ENCODE data around the gene WNT8B. TPM values are rescaled to one million over a fixed set of nuclear protein-coding genes. Genes with fewer than 3 reads are reported as not detected.

Gene WNT8B
- total and polyA plus RNA-seq, 2 donors from 2014 or later: 0.60 TPM; not detected in 1

- no peak for DNase-seq
- Histone ChIP-seq H3K36me3 (ENCODE audit: control insufficient read depth in 2 of 3, insufficient read depth in 3 of 3, low read length in 3 of 3) (peaks cover 0 to 12% (median 10%) of the 10 kb centered on the region in 3 donors), H3K27me3 (ENCODE audit: control insufficient read depth, insufficient read depth, low read length) (no peaks in the 10 kb centered on the region), H3K27ac (ENCODE audit: low read depth in 2 of 2, low read length in 2 of 2) (no peak overlapping the region), H3K9me3 (ENCODE audit: control insufficient read depth in 2 of 3, insufficient read depth in 1 of 3, low read length in 3 of 3) (no peaks in the 10 kb centered on the region), H3K4me3 (ENCODE audit: low read length in 3 of 3) (no peak overlapping the region), H3K4me1 (ENCODE audit: control insufficient read depth in 2 of 3, insufficient read depth in 2 of 3, low read depth in 1 of 3, low read length in 3 of 3) (no peaks in the 10 kb centered on the region), H3K9ac (ENCODE audit: low read length in 3 of 3) (no peak overlapping the region)
- intact Hi-C loops (cut with DNase I): no loop called here
- TF ChIP-seq, protein P1, sequence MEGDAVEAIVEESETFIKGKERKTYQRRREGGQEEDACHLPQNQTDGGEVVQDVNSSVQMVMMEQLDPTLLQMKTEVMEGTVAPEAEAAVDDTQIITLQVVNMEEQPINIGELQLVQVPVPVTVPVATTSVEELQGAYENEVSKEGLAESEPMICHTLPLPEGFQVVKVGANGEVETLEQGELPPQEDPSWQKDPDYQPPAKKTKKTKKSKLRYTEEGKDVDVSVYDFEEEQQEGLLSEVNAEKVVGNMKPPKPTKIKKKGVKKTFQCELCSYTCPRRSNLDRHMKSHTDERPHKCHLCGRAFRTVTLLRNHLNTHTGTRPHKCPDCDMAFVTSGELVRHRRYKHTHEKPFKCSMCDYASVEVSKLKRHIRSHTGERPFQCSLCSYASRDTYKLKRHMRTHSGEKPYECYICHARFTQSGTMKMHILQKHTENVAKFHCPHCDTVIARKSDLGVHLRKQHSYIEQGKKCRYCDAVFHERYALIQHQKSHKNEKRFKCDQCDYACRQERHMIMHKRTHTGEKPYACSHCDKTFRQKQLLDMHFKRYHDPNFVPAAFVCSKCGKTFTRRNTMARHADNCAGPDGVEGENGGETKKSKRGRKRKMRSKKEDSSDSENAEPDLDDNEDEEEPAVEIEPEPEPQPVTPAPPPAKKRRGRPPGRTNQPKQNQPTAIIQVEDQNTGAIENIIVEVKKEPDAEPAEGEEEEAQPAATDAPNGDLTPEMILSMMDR (IDR thresholded peaks at IDR 0.05; ENCODE audit: borderline replicate concordance, extremely low read depth, insufficient read depth): no peak
- no peak for FAIRE-seq
Observed at GRCh38 chr10:100490531-100490930, 27.7 kb downstream of the WNT8B start.

DNA sequence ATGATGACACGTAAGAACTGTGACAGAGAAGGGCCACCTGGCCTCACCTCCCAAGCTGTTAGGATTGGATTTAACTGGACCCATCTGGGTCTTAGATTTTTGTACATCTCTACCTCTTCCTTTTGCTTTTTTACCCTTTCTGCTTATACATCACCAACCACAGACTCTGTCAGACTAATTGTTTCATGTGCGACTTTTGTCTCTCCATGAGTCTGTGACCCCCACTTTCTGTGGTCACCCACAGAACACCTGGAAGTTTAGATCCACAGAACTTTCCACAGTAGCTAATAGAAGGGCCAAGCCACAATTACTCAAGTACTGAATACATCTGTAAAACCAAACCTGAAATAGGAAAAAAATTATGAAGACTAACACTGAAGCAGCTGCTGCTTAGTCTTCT is 33.8 kb downstream of the WNT8B start:
- DNase-seq: no peak
- H3K4me3 ChIP-seq (ENCODE audit: low read length in 3 of 3): no peak overlapping the region
- TF ChIP-seq, protein P1 (IDR thresholded peaks at IDR 0.05; ENCODE audit: borderline replicate concordance, extremely low read depth, insufficient read depth): no peak
- H3K4me1 ChIP-seq (ENCODE audit: control insufficient read depth in 2 of 3, insufficient read depth in 2 of 3, low read depth in 1 of 3, low read length in 3 of 3): no peaks in the 10 kb centered on the region
- no peak for FAIRE-seq
- H3K9ac ChIP-seq (ENCODE audit: low read length in 3 of 3): no peak overlapping the region
- peaks cover 0 to 31% (median 16%) of the 10 kb centered on the region in 3 donors for H3K36me3 ChIP-seq (ENCODE audit: control insufficient read depth in 2 of 3, insufficient read depth in 3 of 3, low read length in 3 of 3)
- no peak overlapping the region for H3K27ac ChIP-seq (ENCODE audit: low read depth in 2 of 2, low read length in 2 of 2)
- intact Hi-C loops (cut with DNase I): no loop called here
- no peaks in the 10 kb centered on the region for H3K27me3 ChIP-seq (ENCODE audit: control insufficient read depth, insufficient read depth, low read length)
- no peaks in the 10 kb centered on the region for H3K9me3 ChIP-seq (ENCODE audit: control insufficient read depth in 2 of 3, insufficient read depth in 1 of 3, low read length in 3 of 3)

GRCh38 chr10:100498059-100498458 is 35.2 kb downstream of the WNT8B start:
- Histone ChIP-seq H3K4me3 (ENCODE audit: low read length in 3 of 3) (no peak overlapping the region), H3K27ac (ENCODE audit: low read depth in 2 of 2, low read length in 2 of 2) (no peak overlapping the region), H3K9me3 (ENCODE audit: control insufficient read depth in 2 of 3, insufficient read depth in 1 of 3, low read length in 3 of 3) (no peaks in the 10 kb centered on the region), H3K36me3 (ENCODE audit: control insufficient read depth in 2 of 3, insufficient read depth in 3 of 3, low read length in 3 of 3) (peaks cover 0 to 36% (median 20%) of the 10 kb centered on the region in 3 donors), H3K27me3 (ENCODE audit: control insufficient read depth, insufficient read depth, low read length) (no peaks in the 10 kb centered on the region), H3K4me1 (ENCODE audit: control insufficient read depth in 2 of 3, insufficient read depth in 2 of 3, low read depth in 1 of 3, low read length in 3 of 3) (no peaks in the 10 kb centered on the region), H3K9ac (ENCODE audit: low read length in 3 of 3) (no peak overlapping the region)
- no peak for FAIRE-seq
- TF ChIP-seq, protein P1 (IDR thresholded peaks at IDR 0.05; ENCODE audit: borderline replicate concordance, extremely low read depth, insufficient read depth): no peak
- DNase-seq: no peak
- intact Hi-C loops (cut with DNase I): no loop called here

DNA sequence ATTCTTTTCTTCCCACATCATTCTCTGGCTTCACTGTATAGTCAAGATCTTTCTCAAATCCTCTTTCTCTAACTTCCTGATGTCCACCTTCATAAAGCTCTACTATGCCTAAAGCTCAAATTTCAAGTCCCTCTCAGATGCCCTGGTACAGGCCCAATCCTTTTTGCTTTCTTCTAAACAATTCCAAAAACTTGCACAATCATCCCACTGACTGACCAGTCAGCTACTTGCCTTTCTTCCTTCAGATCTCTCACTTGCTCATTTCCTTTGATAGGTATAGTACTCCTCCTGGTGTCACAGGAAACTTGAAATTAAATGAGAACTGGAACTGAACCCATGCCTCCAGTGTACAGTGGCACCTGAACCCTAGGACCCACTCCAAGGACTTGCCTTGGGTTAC is 38.6 kb downstream of the WNT8B start:
- no peaks in the 10 kb centered on the region for H3K9me3 ChIP-seq (ENCODE audit: control insufficient read depth in 2 of 3, insufficient read depth in 1 of 3, low read length in 3 of 3)
- H3K4me1 ChIP-seq (ENCODE audit: control insufficient read depth in 2 of 3, insufficient read depth in 2 of 3, low read depth in 1 of 3, low read length in 3 of 3): no peaks in the 10 kb centered on the region
- TF ChIP-seq, protein P1 (IDR thresholded peaks at IDR 0.05; ENCODE audit: borderline replicate concordance, extremely low read depth, insufficient read depth): no peak
- peaks cover 0 to 37% (median 15%) of the 10 kb centered on the region in 3 donors for H3K36me3 ChIP-seq (ENCODE audit: control insufficient read depth in 2 of 3, insufficient read depth in 3 of 3, low read length in 3 of 3)
- no peak overlapping the region for H3K27ac ChIP-seq (ENCODE audit: low read depth in 2 of 2, low read length in 2 of 2)
- DNase-seq (no peak), FAIRE-seq (no peak)
- H3K27me3 ChIP-seq (ENCODE audit: control insufficient read depth, insufficient read depth, low read length): no peaks in the 10 kb centered on the region
- intact Hi-C loops (cut with DNase I): no loop called here
- no peak overlapping the region for H3K4me3 ChIP-seq (ENCODE audit: low read length in 3 of 3)
- H3K9ac ChIP-seq (ENCODE audit: low read length in 3 of 3): no peak overlapping the region
